ENCODE measurements around the gene CTTN. TPM values are rescaled to one million over a fixed set of nuclear protein-coding genes. Genes with fewer than 3 reads are reported as not detected.

Gene CTTN
- total RNA-seq, 1 donor from 2014 or later, result 234 TPM

DNA sequence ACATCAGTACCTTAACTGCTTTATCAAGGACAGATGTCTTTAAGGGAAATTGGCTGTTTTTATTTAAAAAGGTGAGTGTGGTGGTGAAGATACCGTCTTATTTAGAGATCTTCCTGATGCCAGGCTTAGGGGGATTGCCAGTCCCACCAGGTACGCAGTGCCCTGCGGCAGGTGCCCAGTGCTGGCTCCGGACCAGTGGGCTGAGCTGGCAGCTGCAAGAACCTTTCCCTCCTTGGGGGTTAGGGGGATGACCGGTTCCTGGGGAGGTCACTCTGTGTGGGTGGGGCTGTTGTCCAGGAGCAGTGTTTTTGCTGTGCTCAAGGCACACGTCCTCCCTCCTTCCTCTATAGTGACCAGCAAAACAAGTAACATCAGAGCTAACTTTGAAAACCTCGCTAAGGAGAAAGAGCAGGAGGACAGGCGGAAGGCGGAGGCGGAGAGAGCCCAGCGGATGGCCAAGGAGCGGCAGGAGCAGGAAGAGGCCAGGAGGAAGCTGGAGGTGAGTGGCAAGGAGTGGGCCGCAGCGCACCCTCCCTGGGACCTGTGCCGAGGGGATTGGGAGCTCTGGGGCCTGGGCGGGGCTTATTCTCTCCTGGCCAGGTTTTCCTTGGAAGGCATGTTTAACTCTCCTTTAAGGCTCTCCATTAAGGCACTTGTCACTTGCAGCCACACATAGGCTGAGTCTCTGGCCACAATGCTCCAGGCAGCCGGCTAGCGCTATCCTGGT, 30.5 kb downstream of the CTTN start:
- DNase-seq (ENCODE audit: low read depth in 2 of 2), result no peak

DNA sequence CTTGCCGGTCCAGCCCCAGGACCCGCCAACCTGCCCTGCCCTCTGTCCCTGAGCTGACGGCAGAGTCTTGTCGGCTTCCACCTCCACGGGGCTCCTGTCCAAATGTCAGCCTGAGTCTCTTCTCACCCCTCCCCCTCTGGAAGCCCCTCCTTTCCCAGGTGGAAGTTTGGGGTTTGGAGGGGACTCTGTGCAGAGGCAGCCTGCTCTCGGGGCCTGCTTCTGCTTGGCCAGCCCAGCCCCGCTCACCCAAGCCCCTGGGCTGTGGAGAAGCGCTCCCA, 31.0 kb downstream of the CTTN start:
- DNase-seq (ENCODE audit: low read depth in 2 of 2), result no peak

DNA sequence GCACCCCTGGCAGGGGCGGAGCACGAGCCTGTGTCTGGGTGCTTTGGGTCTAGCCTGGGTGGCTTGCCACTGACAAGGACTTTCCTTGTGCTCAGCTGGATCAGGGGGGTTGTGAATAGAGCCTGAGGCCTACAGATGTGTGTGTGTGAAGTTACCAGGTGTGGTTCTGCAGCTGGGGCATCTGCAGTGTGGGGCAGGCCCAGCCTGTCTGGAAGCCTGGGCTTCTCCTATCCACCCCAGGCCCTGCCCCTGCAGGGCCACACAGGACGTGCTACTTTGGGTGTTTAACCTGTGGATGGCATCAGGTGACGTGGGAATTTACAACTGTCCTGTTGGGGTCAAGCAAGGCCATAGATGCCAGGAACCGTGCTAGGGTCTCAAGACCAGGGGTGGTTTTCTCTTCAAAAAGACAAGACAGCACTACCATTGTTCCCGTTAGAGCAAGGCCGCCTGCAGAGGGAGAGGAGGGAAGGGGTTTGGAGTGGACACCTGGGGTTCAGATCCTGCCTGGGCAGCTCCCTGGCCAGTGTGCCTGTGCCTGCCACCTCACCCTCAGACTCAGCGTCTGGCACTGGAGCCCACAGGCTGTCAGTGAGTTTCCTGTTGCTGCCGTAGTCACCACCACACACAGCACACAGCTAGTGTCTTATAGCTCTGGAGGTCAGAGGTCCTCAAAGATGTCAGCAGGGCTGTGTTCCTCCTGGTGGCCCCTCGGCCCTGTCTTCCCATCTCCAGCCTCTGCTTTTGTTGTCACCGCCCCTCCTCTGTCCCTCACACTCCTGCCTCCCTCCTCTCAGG, 31.6 kb downstream of the CTTN start:
- DNase-seq (ENCODE audit: low read depth in 2 of 2), result peak in 1 of 2 donors; percentile 29

DNA sequence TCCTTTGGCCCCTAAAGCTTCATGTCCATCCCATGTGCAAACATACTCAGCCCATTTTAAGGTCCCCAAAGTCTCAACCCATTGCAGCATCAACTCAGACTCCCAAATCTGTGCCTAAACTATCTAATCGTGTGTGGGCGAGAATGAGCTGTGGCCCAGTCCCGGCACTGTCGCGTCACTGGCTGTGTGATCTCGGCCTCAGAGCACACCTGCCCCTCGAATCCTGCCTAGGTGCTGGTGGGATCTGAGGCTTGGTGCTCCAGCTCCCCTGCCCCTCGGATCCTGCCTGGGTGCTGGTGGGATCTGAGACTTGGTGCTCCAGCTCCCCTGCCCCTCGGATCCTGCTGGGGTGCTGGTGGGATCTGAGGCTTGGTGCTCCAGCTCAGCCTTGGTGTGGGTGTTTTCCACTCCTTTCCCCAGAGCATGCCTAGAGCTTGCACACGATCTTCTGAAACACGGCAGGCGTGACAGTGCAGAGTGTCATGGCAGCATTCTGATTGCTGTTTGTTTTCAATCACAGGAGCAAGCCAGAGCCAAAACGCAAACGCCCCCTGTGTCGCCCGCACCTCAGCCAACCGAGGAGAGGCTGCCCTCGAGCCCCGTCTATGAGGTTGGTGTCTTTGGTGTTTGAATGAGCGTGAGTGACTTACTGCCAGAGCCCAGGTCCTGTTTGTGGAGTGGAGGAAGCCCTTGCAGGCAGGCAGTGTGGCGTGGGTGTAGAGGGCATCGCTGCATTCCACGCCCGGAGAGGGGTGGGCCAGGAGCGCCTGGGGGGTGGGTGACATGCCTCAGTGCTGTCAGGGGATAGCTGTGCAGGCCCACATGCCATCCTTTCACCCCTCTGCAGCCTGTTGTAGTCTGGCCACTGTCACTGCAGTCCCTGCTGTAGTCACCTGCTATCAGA, 32.6 kb downstream of the CTTN start:
- DNase-seq (ENCODE audit: low read depth in 2 of 2), result no peak

DNA sequence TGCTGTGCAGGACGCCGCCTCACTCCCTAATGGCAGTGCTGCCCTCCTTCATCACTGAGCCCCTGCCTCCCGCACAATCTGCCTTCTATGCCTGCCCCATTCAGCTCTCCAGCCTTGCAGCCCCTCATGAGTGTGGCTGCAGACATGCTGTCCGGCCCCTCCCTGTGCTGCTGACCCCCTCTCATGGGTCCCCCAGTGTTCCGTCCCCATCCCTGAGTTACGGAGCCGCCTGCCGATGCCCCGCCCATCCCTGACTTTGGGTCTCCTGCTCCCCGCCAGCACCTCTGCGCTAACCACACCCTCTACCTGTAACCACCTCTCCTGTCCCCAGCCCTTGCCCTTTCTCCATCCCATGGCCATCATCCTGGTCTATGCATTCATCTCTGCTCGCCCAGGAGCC, 33.3 kb downstream of the CTTN start:
- DNase-seq (ENCODE audit: low read depth in 2 of 2), result no peak

DNA sequence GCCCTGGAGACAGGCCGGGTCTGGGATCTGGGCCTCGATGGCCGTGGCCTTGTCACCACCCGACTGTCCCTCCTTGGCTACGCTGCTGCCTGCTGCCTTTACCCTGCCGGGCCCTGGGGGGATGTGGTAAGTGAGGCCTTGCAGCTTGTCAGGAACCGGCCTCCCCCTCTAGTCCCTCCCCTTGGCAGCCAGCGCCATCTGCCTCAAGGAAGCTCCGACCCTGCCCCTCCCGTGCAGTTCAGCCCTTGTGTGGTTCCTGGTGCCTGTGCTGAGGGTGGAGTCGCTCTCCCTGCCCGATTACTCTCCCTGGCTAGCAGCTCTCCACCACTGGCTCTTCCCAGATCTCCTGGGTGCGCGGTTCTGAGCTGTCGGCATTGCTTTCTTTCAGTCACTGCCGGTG, 33.7 kb downstream of the CTTN start:
- DNase-seq (ENCODE audit: low read depth in 2 of 2), result no peak

DNA sequence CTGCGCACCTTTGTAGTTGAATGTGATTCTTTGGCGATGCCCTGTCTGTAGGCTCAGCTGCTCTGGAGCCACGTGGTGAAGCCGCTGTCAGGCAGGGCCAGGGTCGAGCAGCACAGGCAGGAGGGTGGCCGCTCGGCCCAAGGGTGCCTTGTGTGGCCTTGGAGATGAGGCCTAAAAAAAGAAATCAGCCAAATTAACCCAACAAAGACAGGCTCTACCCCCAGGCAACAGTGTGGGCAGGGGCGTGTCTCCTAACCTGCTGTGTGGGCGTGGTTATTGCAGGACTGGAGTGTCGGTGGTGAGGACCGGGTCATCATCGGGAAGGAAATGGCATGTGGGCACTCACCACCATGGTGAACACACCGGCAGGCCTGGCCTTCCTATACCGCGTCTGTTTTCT, 34.3 kb downstream of the CTTN start:
- no peak for DNase-seq (ENCODE audit: low read depth in 2 of 2)

- DNase-seq (ENCODE audit: low read depth in 2 of 2), result no peak
These were observed 34.7 kb downstream of the CTTN start for GRCh38 chr11:70433038-70433437.

GRCh38 chr11:70433526-70433925, 35.2 kb downstream of the CTTN start:
- DNase-seq (ENCODE audit: low read depth in 2 of 2), result no peak

DNA sequence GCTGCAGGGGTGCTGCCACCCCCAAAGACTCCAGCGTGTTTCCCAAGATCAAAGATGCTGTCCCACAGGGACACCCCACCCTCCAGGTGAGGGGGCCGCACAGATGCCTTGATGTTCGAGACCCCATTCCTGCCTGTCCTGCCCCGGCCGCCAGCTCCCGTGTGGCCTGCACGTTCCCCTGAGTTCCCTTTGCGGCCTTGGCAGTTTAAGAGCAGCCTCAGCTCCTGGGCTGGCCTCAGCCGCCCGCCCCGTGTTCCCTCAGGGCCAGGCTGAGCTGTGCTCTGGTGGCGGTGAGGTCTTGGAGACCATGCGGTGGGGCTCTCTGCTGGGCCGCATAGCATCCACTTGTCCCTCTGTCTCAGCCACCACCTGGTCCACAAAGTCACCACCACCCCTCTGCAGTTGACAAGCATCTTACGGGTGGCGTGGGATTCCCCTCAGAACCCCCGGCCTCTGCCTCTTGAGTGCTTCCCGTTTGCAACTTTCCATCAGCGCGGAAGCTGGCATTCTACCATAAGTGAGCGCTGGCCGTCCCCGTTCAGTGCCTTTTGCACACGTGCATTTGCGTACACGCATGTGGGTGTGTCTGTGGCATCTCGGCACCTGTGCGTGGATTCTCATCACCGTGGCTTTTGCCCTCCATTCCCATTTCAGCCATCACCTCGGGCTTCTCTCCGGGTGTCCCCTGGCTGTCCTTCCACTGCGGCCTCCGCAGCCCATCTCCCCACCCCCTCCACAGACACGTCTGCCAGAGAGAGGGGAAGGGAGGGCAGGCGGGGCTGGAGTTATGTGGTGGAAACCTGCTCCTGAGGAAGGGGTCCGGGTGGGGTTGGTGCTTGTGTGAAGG, 35.9 kb downstream of the CTTN start:
- DNase-seq (ENCODE audit: low read depth in 2 of 2), result no peak

DNA sequence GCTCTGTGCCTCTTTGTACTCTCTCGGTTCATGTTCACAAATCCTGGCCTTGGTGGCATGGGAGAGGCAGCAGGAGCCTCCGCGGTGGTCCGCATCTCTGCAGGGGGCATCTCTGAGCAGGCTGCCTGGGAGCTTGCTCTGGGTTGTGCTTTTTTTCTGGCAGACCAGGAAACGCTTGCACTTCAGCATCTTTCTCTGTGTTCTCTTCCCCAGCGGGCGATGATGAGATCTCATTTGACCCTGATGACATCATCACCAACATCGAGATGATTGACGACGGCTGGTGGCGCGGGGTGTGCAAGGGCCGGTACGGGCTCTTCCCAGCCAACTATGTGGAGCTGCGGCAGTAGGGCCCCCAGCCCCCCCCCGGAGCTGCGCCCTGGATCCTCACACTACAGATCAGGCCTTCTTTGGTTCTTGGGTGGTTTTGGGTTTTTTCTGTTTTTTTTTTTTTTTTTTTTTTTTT, 36.5 kb downstream of the CTTN start:
- DNase-seq (ENCODE audit: low read depth in 2 of 2), result no peak

GRCh38 chr11:70435361-70435760, 37.0 kb downstream of the CTTN start:
- DNase-seq (ENCODE audit: low read depth in 2 of 2), result no peak

DNA sequence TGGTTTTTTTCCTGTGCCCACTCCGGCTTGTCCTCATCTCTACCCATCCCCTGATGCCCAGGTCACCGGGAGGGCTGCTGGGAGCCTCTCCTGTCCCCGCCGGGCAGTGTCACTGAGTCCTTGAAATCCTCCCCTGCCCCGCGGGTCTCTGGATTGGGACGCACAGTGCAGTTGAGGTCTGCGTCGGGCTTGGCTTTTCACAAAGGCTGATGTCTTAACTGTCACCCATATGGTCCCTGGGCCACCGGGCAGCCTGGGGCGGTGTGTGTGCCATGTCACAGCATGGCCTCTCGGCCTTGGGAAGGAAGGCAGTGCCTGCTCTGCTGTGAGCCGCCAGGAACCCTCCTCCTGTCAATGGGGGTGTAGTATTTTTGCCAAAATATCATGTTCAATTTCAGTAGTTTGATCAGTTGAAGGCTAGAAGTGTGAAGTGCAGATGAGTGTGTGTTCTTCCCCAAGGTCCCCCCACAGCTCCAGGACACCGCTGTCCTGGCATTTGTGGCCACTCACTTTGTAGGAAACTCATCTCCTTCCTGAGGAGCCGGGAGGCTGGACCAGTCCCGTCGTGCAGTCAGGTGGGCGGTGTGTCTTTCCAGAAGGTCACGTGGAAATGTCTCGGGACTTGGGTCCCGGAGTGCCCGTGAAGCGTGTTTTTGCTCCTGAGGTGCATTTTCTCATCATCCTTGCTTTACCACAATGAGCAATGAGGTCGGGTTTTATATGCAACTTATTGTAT, 37.6 kb downstream of the CTTN start:
- no peak for DNase-seq (ENCODE audit: low read depth in 2 of 2)

DNA sequence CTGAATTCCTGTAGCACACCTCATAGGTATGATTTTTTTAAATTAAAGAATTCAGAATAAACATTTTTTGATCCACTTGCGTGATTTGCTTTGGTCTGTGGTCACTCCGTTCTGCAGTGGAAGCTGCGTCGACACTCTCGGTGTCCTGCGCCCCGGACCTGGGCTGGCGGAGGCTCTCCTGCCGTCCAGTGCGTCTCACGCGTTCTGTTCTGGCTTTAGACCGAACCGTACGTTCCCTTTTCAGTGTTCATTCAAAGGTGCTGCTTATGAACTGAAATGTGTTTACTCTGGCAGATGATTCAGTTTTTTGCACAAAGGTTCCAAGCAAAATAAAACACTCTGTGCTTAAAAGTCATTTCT, 38.2 kb downstream of the CTTN start:
- DNase-seq (ENCODE audit: low read depth in 2 of 2), result peak in 1 of 2 donors; percentile 48

DNA sequence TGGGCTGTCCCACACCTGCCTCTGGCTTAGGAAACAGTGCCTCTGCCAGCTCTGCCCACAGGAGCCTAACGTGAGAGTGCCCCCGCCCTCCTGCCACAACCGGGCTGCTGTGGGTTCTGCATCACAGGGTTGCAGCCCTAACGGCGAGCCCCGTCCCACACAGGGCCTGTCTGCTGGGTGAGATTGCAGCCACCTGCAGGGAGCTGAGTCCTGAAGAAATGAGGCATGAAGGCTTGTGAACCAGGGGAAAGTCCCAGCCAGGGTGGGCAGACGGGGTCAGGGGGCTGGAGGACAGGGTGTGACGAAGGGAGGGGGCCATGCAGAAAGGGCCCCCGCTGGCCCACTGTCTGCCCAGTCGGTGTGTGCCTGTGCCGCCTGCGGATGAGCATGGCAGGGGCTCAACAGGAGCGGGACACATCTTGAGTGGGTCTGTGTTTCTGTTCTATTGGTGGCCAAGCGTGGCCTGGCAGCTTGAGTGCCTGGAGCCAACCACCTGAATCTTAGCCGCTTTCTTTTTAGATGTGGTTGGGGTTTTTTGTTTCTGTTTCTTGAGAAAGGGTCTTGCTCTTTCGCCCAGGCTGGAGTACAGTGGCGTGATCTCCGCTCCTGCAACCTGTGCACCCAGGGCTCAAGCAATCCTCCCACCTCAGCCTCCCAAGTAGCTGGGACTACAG, 38.9 kb downstream of the CTTN start:
- no peak for DNase-seq (ENCODE audit: low read depth in 2 of 2)

GRCh38 chr11:70440206-70440605, 41.9 kb downstream of the CTTN start:
- DNase-seq (ENCODE audit: low read depth in 2 of 2), result no peak

DNA sequence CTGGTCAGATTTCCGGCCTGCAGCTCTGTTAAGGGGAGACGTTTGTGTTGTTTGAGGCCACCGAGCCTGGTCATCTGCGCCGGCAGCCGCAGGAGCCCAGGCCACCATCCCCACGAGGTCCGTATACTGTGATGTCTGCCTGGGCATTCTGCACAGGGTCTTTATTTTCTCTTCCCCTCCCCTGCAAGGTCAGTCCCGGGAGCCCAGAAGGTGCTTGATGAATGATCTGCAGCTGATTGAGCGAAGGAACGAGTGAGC, 45.4 kb downstream of the CTTN start:
- no peak for DNase-seq (ENCODE audit: low read depth in 2 of 2)

- no peak for DNase-seq (ENCODE audit: low read depth in 2 of 2)
These were observed 46.8 kb downstream of the CTTN start for GRCh38 chr11:70445091-70445490.

GRCh38 chr11:70445605-70446004, 47.3 kb downstream of the CTTN start:
- DNase-seq (ENCODE audit: low read depth in 2 of 2), result no peak

DNA sequence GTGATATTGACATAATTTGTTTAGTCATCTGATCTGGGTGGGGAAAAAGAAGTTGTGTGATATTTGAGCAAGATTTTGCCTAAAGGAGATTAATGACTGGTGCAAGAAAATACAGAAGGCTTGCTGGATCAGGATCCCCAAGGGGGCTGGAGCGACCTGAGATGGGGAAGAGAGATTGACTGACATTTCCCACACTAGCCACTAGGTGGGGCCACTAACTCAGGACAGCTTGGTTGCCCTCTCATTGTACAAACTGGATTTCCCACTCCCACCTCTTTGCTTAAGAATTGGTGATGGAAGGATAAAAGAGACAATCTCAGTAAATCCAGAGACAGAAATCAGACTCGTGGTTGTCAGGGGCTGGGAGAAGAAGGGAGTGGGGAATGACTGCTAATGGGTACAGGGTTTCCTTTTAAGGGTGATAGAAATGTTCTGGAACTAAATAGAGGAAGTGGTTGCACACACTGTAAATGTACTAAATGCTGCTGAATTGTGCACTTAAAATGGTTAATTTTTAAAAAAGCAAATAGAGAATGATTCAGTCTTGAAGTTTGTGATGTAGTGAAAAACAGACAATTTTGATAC, 50.7 kb downstream of the CTTN start:
- no peak for DNase-seq (ENCODE audit: low read depth in 2 of 2)
